Stimulated activated CD4-positive, alpha-beta T cell treated with anti-CD3 and anti-CD28 coated beads, TNF-alpha, amount 100 ng/mL, for 24 hours (primary cell): ENCODE results near the gene HOXD4.

Experiments used
- DNase-seq, 3 experiments: peaks; one replicate each; pipeline ENCODE4 v3.0.0-alpha.2; 2020; ENCODE audit warnings: low read depth in 3 of 3

HOXD4 gene

GRCh38 chr2:176126929-176127773 lies 24.2 kb upstream of the HOXD4 start:
- peak; percentile 42 to 62 (median 57) for DNase-seq

- DNase-seq = no peak
These were observed 23.6 kb upstream of the HOXD4 start for GRCh38 chr2:176127774-176128072.

GRCh38 chr2:176128172-176128981 lies 23.0 kb upstream of the HOXD4 start:
- DNase-seq = no peak

- no peak for DNase-seq
These were observed 22.2 kb upstream of the HOXD4 start, which contains the start of gene HOXD8 for GRCh38 chr2:176128982-176129796. Gene HOXD8, plus strand, starts transcription at chr2:176129705. Its CDS starts 662 bp downstream, at chr2:176130367.

- no peak for DNase-seq
These were observed 21.6 kb upstream of the HOXD4 start for GRCh38 chr2:176129813-176130146.

GRCh38 chr2:176130147-176130956 lies 21.0 kb upstream of the HOXD4 start:
- no peak for DNase-seq

- DNase-seq = no peak
These were observed 20.1 kb upstream of the HOXD4 start for GRCh38 chr2:176130957-176131847.

GRCh38 chr2:176131848-176132158 lies 19.5 kb upstream of the HOXD4 start:
- no peak for DNase-seq

GRCh38 chr2:176132205-176133171 lies 18.9 kb upstream of the HOXD4 start:
- no peak for DNase-seq

- no peak for DNase-seq
These were observed 18.0 kb upstream of the HOXD4 start for GRCh38 chr2:176133389-176133788.

GRCh38 chr2:176134035-176134434 lies 17.3 kb upstream of the HOXD4 start:
- DNase-seq = no peak

- DNase-seq = no peak
These were observed 16.3 kb upstream of the HOXD4 start for GRCh38 chr2:176135035-176135440.

GRCh38 chr2:176136374-176137251 lies 14.7 kb upstream of the HOXD4 start:
- DNase-seq = no peak

GRCh38 chr2:176137252-176137580 lies 14.1 kb upstream of the HOXD4 start:
- DNase-seq = no peak

- DNase-seq = no peak
These were observed 13.4 kb upstream of the HOXD4 start for GRCh38 chr2:176137906-176138305.

- no peak for DNase-seq
These were observed 12.8 kb upstream of the HOXD4 start for GRCh38 chr2:176138526-176138922.

GRCh38 chr2:176138923-176139660 lies 12.3 kb upstream of the HOXD4 start:
- DNase-seq = no peak
